GM21619 (cell line): ENCODE measurements around the gene NKD2.
"Not testable (repeated sequence)": the region's sequence is repeated elsewhere in the genome, so short reads cannot be mapped to it uniquely, and the experiment has no call there.

Experiments
- ATAC-seq: cut with Tn5 transposase; IDR thresholded peaks from one replicate; pipeline ENCODE4 v1.9.1; 2021; ENCODE audit not compliant: unreplicated experiment

Gene NKD2

DNA sequence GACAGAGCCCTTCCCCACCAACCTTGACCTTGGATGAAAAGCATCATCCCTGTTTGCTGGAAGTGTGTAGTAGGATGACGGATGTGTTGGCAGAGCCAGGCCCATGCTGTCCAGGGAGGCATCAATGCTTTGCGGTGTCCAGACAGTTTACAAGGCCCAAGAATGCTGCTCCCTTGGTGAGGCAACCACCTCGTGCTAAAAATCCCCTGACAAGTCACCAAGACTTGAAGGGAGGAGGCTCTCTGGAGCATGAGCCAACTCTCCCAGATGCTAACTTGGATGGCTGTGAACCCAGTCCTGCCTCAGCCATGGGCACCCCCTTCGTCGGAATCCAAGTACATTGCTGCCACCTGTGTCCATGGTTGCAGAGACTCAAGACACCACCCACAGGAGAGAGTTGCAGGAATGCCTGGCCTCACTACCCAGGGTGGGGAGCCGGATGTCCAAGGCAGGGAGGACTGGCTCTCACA, 9.5 kb upstream of the NKD2 start:
- ATAC-seq, result no peak

DNA sequence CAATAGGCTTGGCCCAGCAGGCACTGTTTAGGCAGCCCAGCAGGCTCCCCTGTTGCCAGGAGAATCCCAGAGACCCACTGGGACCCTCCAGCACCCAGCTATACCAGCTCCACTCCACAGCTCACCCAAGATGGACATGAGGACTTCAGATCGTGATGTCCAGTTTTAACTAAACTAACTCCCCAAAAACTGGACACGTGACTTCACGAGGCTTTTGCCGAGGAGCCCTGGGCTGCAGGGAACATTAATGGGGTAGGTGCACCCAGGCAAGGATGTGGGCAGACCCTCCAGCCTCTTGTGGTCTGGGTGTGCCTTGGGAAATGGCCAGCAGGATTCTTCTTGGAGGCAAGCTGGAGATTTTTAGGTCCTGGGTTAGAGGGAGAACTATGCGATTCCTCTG, 8.9 kb upstream of the NKD2 start:
- ATAC-seq, result no peak

DNA sequence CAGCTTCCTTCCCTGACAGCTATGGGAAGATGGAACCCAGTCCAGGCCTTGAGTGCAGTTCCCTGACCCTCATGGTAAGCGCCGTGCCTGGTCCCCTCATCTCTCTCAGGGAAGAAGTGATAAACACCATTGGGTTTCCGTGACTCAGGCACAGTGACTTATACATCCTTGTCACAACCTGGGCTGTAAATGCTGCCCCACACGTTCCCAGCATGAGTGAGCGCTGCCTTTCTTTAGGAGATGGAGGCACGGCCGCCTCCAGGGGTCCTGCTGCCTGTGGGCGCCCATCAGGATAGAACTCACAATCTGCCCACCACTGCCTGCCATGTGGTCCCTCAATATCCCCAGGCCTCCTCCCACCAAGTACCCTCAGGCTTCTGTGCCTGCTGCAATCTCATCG, 8.3 kb upstream of the NKD2 start:
- ATAC-seq, result no peak

DNA sequence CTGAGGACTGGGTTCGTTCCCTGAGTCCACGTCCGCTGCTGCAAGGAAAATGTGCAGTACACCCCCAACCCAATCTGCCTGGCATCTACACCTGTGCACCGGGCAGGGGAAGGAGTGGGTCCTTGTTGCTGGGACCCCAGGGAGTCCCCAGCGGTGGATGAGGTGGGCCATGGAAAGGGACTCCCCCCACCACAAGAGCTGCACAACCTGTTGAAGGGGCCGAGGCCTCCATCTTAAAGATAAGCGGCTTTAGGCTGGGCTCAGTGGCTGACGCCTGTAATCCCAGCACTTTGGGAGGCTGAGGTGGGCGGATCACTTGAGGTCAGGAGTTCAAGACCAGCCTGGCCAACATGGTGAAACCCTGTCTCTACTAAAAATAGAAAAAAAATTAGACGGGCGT, 7.8 kb upstream of the NKD2 start:
- ATAC-seq, result not testable (repeated sequence)

DNA sequence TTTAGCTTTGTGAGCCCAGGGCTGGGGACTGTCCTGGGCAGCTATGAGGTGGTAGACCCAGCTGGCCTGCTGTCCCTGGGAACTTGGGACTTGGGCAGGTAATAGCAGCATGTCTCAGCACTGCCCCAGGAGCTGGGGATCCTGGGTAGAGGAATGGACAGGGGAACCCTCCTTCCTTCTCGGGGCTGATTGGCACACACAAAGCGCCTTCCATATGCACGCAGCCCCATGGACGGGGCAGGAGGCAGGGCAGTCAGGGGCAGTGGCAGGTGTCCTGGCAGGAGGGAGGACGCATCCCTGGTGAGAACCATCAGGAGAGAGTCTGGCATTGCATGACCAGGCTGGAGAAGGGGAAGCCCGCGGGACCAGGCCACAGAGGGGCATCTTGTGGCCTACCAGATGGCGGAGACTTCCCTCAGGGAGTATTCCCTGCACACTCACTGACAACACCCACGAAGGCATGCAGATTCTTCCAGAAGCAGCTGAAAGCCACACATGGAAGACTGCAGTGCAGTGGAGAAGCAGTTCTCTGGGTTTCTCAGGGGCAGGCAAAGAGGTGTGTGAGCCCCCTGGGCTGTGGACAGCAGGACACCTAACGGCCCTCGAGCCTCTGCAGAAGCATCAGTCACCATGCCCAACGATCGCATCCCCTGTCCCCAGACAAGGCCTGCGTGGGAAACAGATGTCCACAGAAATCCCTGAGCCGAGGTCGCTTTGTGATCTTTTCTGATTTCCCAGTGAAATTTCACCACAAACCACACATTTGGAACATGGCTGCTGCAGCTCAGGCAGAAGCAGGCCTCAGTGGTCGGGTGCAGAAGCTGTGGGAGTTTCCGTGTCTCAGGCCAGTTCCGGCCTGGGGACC, 7.0 kb upstream of the NKD2 start:
- ATAC-seq, result no peak

DNA sequence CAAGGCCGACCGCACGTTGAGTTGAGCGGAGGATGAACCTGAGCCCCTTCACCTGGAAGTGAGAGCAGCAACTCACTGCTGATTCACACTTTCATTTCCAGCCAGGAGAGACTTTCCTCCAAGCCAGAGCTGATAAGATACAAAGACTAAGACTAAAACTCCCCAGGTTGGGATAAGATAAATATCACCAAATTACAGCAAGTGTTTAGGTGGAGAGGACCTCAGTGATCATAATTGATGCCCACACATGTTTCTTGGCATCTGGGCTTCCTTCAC, 6.4 kb upstream of the NKD2 start:
- ATAC-seq, result no peak

DNA sequence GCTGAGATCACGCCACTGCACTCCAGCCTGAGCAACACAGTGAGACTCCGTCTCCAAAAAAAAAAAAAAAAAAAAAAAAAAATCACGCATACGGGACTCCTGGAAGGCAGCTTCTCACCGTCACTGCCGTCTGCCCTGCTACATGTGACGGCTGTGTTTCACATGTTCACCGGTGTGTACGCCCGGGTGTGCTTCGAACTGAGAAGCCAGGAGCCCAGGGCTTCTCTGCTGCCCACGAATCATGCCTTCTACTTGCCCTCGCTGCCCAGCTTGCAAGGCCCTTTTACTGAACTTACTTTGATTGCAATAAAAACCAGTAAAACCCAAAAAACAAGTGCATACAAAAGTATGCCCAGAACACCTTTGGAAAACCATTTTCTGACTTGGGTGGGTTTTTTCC, 5.8 kb upstream of the NKD2 start:
- ATAC-seq, result no peak

DNA sequence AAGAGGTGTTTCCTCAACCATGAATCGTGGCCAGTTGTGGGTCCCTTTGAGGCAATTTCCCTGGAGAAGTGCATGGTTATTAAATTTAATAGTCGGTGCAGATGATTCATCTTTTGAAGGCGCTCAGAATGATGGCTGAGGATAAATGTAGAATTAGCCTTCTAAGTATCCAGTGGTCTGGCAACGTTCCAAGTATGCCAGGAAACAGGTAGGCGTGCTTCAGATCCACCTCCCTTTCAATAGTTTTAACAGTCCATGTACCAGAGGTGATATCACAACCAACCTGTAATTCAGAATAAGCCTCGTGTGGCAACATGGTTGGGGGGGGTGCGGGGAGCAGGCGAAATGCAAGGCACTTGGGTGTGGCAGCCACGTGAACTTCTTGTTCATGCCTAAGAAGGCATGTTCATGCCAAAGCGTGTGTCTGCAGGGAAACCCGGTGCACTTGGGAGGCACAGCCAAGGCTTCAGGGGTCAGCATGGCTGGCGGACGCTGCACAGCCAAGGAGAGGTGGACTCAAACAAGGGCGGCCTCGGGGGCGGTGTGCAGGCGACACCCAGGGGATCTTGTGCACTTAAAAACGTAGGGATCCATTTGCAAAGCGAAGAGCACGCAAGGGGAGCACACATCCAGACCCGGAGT, 5.2 kb upstream of the NKD2 start:
- no peak for ATAC-seq

DNA sequence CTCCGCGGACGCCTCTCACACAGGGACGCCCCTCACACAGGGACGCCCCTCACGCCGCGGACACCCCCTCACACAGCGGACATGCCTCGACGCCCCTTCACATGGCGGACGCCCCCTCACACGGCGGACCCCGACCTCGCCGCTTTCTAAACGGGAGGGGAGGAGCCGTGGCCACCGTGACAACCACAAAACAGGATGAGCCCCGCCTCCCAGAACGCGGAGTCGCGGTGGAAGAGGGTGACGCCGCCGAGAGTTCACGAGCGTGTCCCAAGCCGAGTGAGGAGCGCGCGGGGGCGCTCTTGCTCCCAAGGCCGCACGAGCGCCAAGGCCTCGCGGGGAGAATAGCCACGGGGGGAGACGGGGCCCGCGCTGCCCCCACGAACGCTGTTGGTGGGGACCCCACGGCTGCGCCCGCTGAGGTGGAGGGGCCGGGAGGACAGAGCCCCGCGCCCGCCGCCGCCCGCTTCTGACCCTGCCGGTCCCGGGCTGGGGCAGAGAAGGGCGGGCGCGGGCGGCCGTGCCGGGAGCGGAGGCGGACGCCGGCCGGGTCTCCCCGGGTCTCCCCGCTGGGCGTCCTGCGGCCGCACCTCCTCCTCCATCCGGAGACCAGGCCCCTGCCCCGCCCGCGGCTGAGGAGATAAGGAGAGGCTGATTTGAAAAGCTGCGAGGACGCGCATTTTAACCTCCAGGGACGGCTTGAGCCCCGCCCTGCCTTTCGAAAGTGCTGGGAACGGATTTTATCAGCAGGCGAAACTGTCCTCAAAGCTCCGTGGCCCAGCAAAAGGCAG, 3.9 kb upstream of the NKD2 start:
- ATAC-seq, result peak; percentile 43

DNA sequence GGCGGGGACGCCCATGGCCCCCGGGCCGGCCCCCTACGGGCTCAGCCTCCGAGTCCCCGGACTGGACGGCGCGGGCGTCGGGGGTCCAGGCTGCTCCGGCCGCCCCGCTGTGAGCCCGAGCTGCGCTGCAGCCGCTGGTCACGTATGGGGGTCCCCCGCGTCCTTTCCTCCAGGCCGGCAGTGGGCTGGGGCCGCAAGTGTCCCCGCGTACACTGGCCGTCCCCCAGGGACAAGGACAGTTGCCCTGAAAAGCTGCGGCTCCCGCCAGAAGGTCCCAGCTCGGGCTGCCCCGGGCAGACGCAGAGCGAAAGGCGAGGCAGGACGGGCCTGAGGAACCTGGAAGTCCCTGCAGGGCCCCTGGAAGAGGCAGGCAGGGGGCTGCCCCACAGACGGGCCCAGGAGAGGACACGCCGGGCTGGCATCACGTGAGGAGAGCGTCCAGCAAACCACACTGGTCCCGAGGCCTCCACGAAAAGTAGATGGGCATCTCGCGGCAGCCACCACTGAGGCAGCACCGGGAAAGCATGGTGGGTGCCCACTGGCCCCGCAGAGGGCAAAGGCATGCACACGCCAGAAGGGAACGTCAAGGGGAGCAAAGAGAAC, 3.3 kb upstream of the NKD2 start:
- ATAC-seq, result no peak

DNA sequence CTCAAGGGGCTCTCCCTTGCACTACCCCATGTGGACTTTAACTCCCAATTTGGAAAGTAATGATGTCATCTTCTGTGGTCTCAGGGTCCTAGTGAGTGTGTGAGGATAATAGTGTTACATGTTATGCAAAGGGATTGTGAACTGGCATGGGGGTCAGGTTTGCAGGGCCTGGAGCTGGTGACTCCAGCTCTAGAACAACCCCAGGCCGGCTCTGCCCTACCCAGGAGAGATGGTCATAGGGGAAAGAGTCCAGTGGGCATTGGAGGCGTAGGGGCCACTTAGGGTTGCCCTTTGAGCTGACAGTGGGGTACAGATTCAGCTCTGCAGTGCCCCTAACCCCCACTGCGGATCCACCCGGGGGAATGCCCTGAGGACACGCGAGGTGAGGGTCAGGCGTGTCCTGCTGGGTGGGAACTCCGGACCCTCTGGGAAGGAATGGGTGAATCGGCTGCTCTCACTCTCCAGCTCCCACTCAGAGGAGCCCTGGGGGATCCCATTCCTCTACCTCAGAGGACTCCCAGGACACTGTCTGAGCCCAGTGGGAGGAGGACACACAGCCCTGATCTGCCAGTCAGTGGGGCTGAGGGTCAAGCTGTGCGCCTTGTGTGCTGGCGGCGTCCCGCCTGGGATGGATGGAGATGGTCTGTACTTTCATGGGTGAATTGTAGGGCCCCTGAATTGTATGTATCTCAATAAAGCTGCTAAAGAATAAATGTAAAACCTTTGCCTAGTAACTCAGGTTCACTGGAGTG, 2.5 kb upstream of the NKD2 start:
- ATAC-seq, result no peak

DNA sequence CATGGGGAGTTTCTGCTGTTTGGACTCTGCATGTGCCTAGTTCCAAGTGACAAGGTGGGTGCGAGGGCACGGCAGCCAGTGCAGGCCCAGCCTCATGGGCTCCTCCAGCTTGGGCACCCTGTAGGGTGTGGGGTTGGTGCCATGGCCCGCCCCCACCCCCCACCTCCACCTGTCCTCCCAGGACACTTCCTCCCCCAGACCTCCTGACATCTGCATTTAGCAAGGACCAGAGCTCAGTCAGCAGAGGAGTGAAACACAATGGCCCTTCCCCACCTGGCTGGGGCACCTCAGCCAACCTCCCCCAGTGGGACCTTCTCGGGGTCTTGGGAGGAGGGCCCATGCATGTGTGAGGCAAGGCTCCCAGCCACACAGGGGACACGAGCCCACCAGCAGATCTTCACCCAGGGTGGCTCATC, 1.9 kb upstream of the NKD2 start:
- ATAC-seq, result no peak

DNA sequence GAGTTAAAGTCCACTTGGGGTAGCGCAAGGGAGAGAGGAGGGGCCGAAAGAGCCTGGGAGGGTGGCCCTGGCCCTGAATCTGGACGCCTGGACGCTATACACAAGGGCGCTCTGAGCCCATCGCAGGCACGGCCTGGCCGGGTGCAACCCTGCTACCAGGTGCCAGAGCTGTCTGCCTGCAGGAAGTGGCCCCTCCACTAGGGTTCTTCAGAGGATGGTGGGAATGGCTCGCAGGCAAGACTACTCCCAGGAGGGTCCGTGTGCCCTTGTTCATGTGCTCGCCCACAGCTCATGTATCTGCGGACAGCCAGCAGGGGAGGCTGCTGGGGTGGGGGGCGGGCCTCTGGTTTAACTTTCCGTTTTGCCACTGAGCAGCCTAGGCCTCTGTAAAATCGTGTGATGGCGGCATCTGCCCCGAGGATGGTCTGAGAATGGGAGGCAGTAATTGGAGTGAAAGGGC, 1.4 kb upstream of the NKD2 start:
- ATAC-seq, result no peak

DNA sequence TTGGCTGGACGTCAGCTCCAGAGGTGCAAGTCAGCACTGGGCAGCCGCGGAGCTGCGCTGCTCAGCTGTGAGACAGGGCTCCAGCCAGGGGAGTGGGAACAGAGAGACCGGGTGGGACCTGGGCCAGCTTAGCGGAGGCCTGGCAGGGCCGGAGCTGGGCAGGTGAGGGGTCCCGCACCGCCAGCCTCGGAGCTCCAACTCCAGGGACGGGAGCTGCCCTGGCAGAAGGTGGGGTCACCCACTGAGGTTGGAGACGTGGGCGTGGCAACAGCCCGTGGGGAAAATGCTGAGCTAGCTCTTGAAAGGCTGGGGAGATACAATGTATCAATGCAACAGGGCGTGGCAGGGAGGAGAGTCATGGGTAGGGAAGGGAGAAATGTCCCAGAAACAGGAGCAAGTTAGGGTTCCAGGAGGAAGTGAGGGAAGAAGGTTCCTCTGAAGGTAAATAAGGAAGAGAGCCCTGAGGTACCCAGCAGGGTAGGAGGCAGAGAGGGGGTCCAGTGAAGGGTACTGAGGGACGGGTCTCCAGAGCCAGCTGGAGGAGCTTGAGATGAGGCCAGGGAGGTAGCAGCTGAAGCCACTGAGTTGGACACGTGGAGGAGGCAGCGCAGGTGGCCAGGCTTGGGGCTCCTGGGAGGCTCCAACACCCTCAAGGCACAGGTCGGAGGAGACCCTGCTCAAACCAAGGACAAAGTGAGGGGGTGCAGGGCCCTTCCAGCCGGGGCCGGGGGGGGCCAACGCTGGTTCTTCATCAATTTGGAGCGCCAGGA, 736 bp upstream of the NKD2 start:
- no peak for ATAC-seq

DNA sequence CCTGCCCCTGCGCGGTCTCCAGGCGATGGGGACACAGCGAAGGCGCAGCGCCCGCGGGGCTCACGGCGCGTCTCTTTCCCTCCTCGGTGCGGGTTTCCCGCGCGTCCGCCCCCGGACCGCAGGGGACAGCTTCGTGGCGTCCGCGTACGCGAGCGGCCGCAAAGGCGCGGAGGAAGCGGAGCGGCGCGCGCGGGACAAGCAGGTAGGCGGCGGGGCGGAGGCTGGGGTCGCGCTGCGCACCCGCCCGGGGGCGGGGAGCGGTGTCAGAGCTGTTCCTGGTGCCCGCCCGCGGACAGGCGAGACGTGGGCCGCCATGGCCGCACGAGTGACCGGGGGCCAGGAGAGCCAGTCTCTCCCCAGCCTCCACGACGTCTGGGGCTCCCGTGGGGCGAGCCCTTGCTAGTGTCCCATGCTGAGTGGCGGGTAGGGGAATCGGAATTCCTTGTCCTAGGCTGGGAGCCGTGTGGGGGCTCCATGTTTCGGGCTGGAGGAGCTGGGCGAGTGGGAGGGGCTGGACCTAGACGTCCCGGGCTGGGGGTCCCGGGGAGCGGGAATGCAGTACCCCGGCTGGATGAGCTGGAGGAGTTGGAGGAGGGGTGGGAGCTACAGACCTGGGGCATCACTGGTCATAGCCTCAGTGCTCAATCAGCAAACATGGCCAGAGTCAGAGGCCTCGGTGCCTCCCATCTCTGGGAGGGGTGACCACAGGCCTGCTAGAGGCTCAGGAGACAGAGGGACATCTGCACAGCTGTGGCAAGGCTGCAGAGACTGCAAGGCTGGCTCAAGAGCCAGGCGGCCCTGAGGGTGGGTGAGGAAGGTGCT, 968 bp downstream of the NKD2 start:
- ATAC-seq, result no peak

DNA sequence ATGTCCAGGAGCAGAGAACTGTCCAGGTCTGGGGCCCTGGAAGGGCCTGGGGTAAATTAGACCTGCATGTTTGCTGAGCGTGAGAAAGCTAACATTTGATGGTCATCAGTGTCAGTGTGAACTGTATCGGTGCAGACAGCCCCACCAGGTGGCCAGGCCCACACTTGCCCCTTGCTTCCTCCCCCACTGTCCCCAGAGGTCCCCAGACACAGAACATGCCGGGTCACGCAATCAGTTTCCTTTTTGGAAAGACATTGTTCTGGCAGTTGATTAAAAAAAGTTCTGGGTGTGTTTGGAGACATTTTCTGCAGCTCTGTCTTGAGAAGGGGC, 1.5 kb downstream of the NKD2 start:
- no peak for ATAC-seq

DNA sequence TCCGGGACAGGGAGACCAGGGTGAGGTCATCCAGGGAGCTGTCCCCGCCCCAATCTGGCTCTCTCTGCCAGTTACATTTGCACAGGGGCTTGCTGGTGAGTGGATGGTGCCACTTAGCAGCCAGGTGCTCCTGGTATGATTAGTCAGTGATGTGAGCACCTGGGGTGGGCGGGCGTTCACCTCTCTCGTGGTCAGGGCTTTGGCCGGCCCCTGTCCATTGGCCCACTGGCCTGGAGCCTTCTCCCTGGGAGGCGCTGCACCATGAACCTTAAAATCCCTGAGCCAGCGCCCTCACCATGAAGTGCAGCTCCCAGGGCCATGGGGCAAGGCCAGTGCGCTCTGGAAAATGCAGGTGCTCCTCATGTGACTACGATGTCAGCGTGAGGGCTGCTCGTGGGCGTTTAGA, 2.0 kb downstream of the NKD2 start:
- ATAC-seq, result no peak

DNA sequence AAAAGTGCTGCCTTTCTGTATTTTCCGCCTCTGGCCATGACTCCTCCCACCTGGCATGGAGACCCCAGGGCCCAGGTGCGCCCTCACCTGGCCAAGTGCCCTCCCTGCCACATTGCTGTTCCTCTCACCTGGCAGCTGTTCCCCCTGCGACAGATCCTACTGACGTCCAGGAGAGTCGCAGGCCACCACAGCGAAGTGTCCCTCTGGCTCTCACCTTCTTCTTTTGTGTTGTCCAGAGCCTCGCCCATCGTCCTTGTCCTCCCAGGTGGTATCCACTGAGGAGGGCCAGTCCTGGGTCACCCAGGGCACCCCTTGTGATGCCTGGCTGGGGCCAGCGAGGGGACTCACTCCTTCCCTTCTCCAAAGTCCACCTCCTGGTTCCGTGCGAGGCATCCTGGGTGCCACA, 2.6 kb downstream of the NKD2 start:
- no peak for ATAC-seq

DNA sequence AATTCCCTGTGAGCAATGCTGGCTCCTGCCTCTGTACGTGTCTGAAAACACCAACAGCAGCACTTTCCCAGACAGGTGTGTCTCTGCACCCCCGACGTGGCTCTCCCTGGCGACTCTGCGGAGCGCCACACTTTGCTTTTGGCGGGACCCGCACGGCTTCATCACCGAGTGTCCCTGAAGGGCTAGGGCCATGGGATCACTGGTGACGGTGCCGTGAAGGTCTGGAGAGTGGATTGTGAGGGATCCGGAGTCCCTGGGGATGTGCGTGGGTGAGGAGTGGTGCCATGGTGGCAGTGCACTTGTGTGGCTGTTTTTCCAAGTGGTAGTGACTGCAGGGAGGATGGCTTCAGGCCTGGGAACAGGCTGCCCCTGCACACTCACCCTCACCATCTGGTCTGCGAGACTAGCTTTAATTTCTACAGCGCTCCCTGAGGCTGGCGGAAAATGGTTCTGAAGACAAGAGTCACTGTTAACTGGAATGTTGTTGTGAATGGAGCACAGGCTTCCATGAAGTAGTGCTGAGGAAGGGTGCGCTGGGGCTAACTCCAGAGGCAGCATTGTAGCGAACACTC, 3.2 kb downstream of the NKD2 start:
- ATAC-seq, result no peak
